GM12878 (cell line): ENCODE measurements around the gene PROP1.

ENCODE experiments used
- ATF2 ChIP-seq: IDR thresholded peaks from 2 replicates; pipeline ENCODE4 v1.6.1; 2012; ENCODE audit warnings: low read length, inconsistent platforms
- CHD4 ChIP-seq: fragments of 200-600 bp; sonication (generic); IDR thresholded peaks from 2 replicates; pipeline ENCODE4 v1.6.1; 2016; ENCODE audit warnings: mild to moderate bottlenecking
- EZH2 ChIP-seq: IDR thresholded peaks from 2 replicates; pipeline ENCODE4 v1.6.1; 2012; ENCODE audit warnings: low read depth, mild to moderate bottlenecking, control low read depth, inconsistent platforms, low read length, borderline replicate concordance; ENCODE audit not compliant: control insufficient read depth
- POLR2AphosphoS5 ChIP-seq: IDR thresholded peaks from 2 replicates; pipeline ENCODE4 v1.6.1; 2011; ENCODE audit warnings: mild to moderate bottlenecking, low read length, inconsistent platforms
- PRDM15 ChIP-seq: fragments of 450-650 bp; formaldehyde crosslinking; IDR thresholded peaks from 2 replicates; pipeline ENCODE4 v1.4.0; 2020; ENCODE audit warnings: mild to moderate bottlenecking, moderate library complexity

GRCh38 chr5:177957241-177957640 is 38.8 kb downstream of the PROP1 start:
- TF ChIP-seq EZH2 (no peak), POLR2AphosphoS5 (no peak), PRDM15 (CRISPR knock-in tag) (no peak), CHD4 (no peak), ATF2 (no peak)
